ENCODE measurements around the gene ARMH4. TPM values are rescaled to one million over a fixed set of nuclear protein-coding genes. Genes with fewer than 3 reads are reported as not detected.

The ARMH4 gene, protein sequence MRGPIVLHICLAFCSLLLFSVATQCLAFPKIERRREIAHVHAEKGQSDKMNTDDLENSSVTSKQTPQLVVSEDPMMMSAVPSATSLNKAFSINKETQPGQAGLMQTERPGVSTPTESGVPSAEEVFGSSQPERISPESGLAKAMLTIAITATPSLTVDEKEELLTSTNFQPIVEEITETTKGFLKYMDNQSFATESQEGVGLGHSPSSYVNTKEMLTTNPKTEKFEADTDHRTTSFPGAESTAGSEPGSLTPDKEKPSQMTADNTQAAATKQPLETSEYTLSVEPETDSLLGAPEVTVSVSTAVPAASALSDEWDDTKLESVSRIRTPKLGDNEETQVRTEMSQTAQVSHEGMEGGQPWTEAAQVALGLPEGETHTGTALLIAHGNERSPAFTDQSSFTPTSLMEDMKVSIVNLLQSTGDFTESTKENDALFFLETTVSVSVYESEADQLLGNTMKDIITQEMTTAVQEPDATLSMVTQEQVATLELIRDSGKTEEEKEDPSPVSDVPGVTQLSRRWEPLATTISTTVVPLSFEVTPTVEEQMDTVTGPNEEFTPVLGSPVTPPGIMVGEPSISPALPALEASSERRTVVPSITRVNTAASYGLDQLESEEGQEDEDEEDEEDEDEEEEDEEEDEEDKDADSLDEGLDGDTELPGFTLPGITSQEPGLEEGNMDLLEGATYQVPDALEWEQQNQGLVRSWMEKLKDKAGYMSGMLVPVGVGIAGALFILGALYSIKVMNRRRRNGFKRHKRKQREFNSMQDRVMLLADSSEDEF
- total RNA-seq: 10 to 100 TPM in 3 of 10 donors, 1 to 10 TPM in 7; 6.5 to 13.1 (median 9.1) TPM
- polyA plus RNA-seq: 1 to 10 TPM; 1.3 to 1.8 TPM
- long read RNA-seq, donor 1, full-length matches to known transcripts: 11 of 19 reads
- long read RNA-seq, donor 1, partial matches to known transcripts: 5 of 19 reads
- long read RNA-seq, donor 1, other reads (novel, unspliced or antisense): 3 of 19 reads
- long read RNA-seq, donor 2, full-length matches to known transcripts: 13 of 39 reads
- long read RNA-seq, donor 2, partial matches to known transcripts: 14 of 39 reads
- long read RNA-seq, donor 2, other reads (novel, unspliced or antisense): 12 of 39 reads
- long read RNA-seq, donor 3, full-length matches to known transcripts: 10 of 37 reads
- long read RNA-seq, donor 3, partial matches to known transcripts: 21 of 37 reads
- long read RNA-seq, donor 3, other reads (novel, unspliced or antisense): 6 of 37 reads

DNA sequence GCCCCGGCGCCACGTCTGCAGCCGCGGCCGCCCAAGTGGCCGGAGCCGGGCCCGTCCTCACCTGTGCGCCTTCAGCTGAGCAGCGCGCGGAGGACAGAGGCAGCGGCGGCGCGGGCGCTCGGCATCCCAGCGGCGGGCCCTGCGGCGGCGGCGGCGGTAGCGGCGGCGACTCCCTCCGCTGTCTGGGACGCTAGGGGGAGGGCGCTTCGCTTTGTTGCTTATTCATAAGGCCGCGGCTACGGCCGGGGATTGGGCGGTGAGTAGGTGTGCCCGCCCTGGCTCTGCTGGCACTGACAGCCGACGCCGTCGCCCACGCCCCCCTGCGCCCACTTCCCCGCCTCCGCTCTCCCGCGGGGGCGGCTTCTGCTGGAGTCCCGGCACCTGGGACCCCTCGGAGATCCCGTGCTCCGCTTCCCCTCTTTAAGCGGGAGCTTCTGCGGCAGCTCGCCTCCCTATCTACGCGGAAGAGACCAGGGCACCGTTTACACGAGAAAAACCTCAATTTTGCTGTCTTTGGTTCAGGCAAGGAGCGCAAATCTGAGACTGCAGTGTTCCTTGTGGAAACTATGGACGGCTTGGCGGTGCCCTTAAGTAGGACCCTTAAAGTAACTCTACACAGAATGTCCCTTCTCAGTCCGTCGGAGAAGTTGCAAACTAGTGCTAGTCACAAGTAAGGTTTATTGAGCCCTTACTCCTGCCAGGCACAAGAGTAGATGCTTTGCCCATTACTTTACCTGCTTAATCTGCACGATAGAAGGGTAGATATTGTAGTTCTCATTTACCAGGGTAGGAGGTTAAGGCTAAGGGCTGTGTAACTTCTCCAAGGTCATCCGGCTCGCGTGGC, at the start of gene ARMH4:
Gene ARMH4, minus strand, starts transcription at position 200 of the 844 bp plus-strand sequence. CDS start 12,855 bp downstream, outside the sequence.
- H3K4me1 ChIP-seq: peaks cover 3 to 23% (median 10%) of the 10 kb centered on the region in 9 donors
- no peaks in the 10 kb centered on the region for H3K36me3 ChIP-seq
- 0 to 1% methylated on average over 68 to 70 of the region's 70 CpGs for WGBS, 2 donors
- peaks cover 0 to 50% (median 0%) of the 10 kb centered on the region in 7 donors for H3K27me3 ChIP-seq
- ATAC-seq: peak; percentile 97 to 99 (median 98)
- H3K27ac ChIP-seq: peak within 1 kb of the TSS in 9 of 10 donors; percentile 31 to 79 (median 61)
- intact Hi-C loops (cut with DNase I): loop anchor here in 1 of 10 donors (5.0 kb wide), 1 partner anchor 45 kb away; no protein-coding TSS in a partner anchor
- TF ChIP-seq, protein P1, sequence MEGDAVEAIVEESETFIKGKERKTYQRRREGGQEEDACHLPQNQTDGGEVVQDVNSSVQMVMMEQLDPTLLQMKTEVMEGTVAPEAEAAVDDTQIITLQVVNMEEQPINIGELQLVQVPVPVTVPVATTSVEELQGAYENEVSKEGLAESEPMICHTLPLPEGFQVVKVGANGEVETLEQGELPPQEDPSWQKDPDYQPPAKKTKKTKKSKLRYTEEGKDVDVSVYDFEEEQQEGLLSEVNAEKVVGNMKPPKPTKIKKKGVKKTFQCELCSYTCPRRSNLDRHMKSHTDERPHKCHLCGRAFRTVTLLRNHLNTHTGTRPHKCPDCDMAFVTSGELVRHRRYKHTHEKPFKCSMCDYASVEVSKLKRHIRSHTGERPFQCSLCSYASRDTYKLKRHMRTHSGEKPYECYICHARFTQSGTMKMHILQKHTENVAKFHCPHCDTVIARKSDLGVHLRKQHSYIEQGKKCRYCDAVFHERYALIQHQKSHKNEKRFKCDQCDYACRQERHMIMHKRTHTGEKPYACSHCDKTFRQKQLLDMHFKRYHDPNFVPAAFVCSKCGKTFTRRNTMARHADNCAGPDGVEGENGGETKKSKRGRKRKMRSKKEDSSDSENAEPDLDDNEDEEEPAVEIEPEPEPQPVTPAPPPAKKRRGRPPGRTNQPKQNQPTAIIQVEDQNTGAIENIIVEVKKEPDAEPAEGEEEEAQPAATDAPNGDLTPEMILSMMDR (IDR thresholded peaks at IDR 0.05): peak in 6 of 9 donors; percentile 19 to 57 (median 32)
- peak within 1 kb of the TSS; percentile 57 to 96 (median 86) for H3K4me3 ChIP-seq
- H3K9me3 ChIP-seq: no peaks in the 10 kb centered on the region
- peak; percentile 84 to 85 for DNase-seq

DNA sequence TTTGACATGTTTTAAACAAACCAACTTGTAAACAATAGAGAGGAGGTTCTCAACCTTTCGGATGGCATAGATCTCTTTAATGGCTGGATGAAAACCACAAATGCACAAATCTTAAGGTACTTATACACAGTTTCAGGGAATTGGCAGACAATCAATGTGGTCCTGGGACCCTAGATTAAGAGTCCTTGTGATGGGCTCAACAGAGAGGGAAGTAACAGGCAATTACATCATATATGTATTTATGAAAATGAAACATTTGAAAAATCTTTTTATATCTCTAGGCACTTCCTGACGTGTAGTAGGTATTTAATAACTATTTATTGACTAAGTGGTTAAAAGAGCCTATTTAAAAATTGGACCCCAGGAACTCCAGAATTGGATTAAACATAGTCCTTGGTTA, 48.8 kb upstream of the ARMH4 start:
- H3K4me1 ChIP-seq: peaks cover 0 to 26% (median 17%) of the 10 kb centered on the region in 9 donors
- intact Hi-C loops (cut with DNase I): loop anchor here in 3 of 10 donors (1.0 to 10.0 kb wide), 5 partner anchors 36 to 174 kb away; partner anchors contain the start of genes PSMA3 (in 2 of the 3) and ARID4A (in 1 of the 3)
- H3K4me3 ChIP-seq: peak overlapping the region; percentile 66 to 98 (median 90)
- peaks cover 0 to 35% (median 4%) of the 10 kb centered on the region in 9 donors for H3K36me3 ChIP-seq
- ATAC-seq: no peak
- WGBS, 2 donors: 2 to 3% methylated on average over 2 of the region's 2 CpGs
- TF ChIP-seq, protein P1 (IDR thresholded peaks at IDR 0.05): no peak
- DNase-seq: no peak
- no peaks in the 10 kb centered on the region for H3K9me3 ChIP-seq
- H3K27me3 ChIP-seq: no peaks in the 10 kb centered on the region
- peak overlapping the region in 8 of 10 donors; percentile 90 to 99 (median 96) for H3K27ac ChIP-seq

DNA sequence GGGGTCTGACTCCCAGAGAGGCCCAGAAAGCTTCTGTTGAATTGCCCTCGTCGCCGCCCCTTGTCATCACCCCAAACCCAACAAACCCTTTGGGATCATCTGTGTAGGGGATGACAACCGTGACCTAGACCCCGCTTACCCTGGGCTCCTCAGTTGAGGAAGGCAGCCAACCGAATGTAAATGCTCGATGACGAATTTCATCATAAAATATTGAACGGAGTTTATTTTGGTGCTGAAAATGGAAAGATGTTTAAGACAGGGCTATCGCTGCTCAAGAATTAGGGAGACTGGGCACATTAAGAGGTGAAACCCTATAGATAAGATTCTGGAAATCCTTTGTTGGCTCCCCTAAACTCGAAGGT, 48.4 kb upstream of the ARMH4 start:
- peaks cover 0 to 31% (median 4%) of the 10 kb centered on the region in 9 donors for H3K36me3 ChIP-seq
- DNase-seq: no peak
- TF ChIP-seq, protein P1 (IDR thresholded peaks at IDR 0.05): no peak
- H3K4me1 ChIP-seq: peaks cover 0 to 26% (median 17%) of the 10 kb centered on the region in 9 donors
- ATAC-seq: peak in 5 of 8 donors; percentile 5 to 30 (median 26)
- 0% methylated on average over 11 of the region's 11 CpGs for WGBS, 2 donors
- H3K27me3 ChIP-seq: no peaks in the 10 kb centered on the region
- H3K9me3 ChIP-seq: no peaks in the 10 kb centered on the region
- intact Hi-C loops (cut with DNase I): loop anchor here in 3 of 10 donors (1.0 to 10.0 kb wide), 5 partner anchors 37 to 174 kb away; partner anchors contain the start of genes PSMA3 (in 2 of the 3) and ARID4A (in 1 of the 3)
- peak overlapping the region; percentile 66 to 98 (median 90) for H3K4me3 ChIP-seq
- peak overlapping the region; percentile 90 to 99 (median 96) for H3K27ac ChIP-seq
